ENCODE measurements around the gene COQ7. TPM values are rescaled to one million over a fixed set of nuclear protein-coding genes. Genes with fewer than 3 reads are reported as not detected.
A peak's percentile ranks its signal among the peaks of the same experiment; 100 is the strongest.

COQ7 gene
- total RNA-seq, 3 donors from 2014 or later = 30.3 to 34.2 (median 34.1) TPM

DNA sequence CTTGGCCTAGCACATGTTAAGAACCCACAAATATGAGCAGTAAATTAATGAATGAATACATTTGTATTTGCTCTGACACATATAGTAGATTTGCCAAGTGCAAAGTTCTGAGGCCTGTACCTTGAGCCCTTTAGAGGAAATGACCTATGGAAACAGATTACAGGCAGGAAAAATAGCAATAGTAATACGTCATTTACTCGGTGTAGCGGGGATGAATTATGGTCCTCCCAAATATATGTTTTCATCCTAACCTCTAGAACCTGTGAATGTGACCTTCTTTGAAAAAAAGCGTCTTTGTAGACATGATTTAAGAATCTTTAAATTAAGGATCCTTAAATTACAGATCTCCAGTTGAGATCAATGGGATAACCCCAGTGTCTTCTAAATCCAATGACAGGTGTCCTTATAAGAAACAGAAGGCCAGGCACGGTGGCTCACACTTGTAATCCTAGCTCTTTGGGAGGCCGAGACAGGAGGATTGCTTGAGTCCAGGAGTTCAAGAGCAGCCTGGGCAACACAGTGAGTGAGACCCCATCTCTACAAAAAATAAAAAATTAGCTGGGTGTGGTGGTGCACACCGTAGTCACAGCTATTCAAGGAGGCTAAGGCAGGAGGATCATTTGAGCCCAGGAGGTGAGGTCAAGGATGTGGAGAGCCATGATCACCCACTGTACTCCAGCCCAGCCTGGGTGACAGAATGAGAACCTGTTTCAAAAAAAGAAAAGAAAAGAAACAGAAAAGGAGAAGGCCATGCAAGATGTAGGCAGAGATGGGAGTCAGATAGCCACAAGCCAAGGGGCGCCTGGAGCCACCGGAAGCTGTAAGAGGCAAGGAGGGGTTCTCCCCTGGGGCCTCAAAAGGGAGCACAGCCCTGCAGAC is 41.2 kb downstream of the COQ7 start:
- Histone ChIP-seq H3K9me3 (no peaks in the 10 kb centered on the region), H3K36me3 (ENCODE audit: low read depth) (no peaks in the 10 kb centered on the region), H3K4me3 (no peak overlapping the region), H3K4me1 (ENCODE audit: low read depth) (peaks cover 5% of the 10 kb centered on the region)
- no peak for DNase-seq
- TF ChIP-seq, protein P1, sequence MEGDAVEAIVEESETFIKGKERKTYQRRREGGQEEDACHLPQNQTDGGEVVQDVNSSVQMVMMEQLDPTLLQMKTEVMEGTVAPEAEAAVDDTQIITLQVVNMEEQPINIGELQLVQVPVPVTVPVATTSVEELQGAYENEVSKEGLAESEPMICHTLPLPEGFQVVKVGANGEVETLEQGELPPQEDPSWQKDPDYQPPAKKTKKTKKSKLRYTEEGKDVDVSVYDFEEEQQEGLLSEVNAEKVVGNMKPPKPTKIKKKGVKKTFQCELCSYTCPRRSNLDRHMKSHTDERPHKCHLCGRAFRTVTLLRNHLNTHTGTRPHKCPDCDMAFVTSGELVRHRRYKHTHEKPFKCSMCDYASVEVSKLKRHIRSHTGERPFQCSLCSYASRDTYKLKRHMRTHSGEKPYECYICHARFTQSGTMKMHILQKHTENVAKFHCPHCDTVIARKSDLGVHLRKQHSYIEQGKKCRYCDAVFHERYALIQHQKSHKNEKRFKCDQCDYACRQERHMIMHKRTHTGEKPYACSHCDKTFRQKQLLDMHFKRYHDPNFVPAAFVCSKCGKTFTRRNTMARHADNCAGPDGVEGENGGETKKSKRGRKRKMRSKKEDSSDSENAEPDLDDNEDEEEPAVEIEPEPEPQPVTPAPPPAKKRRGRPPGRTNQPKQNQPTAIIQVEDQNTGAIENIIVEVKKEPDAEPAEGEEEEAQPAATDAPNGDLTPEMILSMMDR (IDR thresholded peaks at IDR 0.05) = no peak
- intact Hi-C loops (cut with DNase I, micrococcal nuclease) = no loop called here
- peak; percentile 79 for ATAC-seq

DNA sequence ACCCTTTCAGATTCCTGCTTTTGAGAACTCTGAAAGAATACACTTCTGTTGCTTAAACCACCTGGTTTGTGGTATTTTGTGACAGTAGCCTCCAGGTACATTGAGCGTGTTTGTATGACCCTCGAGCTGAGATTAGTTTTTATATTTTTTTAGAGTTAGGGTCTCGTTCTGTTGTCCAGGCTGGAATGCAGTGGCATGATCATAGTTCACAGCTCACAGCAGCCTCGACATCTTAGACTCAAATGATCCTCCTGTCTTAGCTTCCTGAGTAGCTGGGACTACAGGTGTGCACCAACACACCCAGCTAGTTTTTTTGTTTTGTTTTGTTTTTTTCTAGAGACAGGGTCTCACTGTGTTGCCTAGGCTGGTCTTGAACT is 41.9 kb downstream of the COQ7 start:
- Histone ChIP-seq H3K4me1 (ENCODE audit: low read depth) (peaks cover 5% of the 10 kb centered on the region), H3K9me3 (no peaks in the 10 kb centered on the region), H3K36me3 (ENCODE audit: low read depth) (no peaks in the 10 kb centered on the region), H3K4me3 (no peak overlapping the region)
- DNase-seq (no peak), ATAC-seq (no peak)
- intact Hi-C loops (cut with DNase I, micrococcal nuclease) = no loop called here
- TF ChIP-seq, protein P1 (IDR thresholded peaks at IDR 0.05) = no peak

- H3K4me3 ChIP-seq = no peak overlapping the region
- ATAC-seq (no peak), DNase-seq (no peak)
- intact Hi-C loops (cut with DNase I, micrococcal nuclease) = no loop called here
- no peaks in the 10 kb centered on the region for H3K9me3 ChIP-seq
- H3K36me3 ChIP-seq (ENCODE audit: low read depth) = no peaks in the 10 kb centered on the region
- peaks cover 17% of the 10 kb centered on the region for H3K4me1 ChIP-seq (ENCODE audit: low read depth)
- TF ChIP-seq, protein P1 (IDR thresholded peaks at IDR 0.05) = no peak
Measured at GRCh38 chr16:19110537-19111360, 43.3 kb downstream of the COQ7 start.

GRCh38 chr16:19112099-19112407 is 44.6 kb downstream of the COQ7 start:
- no peak for ATAC-seq
- no peak for DNase-seq
- Histone ChIP-seq H3K4me1 (ENCODE audit: low read depth) (peaks cover 30% of the 10 kb centered on the region), H3K9me3 (no peaks in the 10 kb centered on the region), H3K4me3 (no peak overlapping the region), H3K36me3 (ENCODE audit: low read depth) (no peaks in the 10 kb centered on the region)
- TF ChIP-seq, protein P1 (IDR thresholded peaks at IDR 0.05) = no peak
- intact Hi-C loops (cut with DNase I, micrococcal nuclease) = no loop called here

- ATAC-seq (peak; percentile 85), DNase-seq (peak; percentile 84 to 90 (median 90))
- TF ChIP-seq, protein P1 (IDR thresholded peaks at IDR 0.05) = no peak
- Histone ChIP-seq H3K9me3 (no peaks in the 10 kb centered on the region), H3K4me1 (ENCODE audit: low read depth) (peaks cover 47% of the 10 kb centered on the region), H3K36me3 (ENCODE audit: low read depth) (no peaks in the 10 kb centered on the region), H3K4me3 (peak within 1 kb of the TSS; percentile 68)
- intact Hi-C loops (cut with DNase I, micrococcal nuclease) = no loop called here
Measured at GRCh38 chr16:19113577-19114358, 46.4 kb downstream of the COQ7 start, which contains the start of gene ITPRIPL2. Gene ITPRIPL2 (plus strand): TSS chr16:19113964. CDS start chr16:19114462, 498 bp downstream.
